Measurements from ENCODE around the gene UCMA. TPM values are rescaled to one million over a fixed set of nuclear protein-coding genes. Genes with fewer than 3 reads are reported as not detected.
"Not testable (repeated sequence)": the region's sequence is repeated elsewhere in the genome, so short reads cannot be mapped to it uniquely, and the experiment has no call there.

Gene UCMA
- total RNA-seq, 3 donors from 2014 or later, result not detected

DNA sequence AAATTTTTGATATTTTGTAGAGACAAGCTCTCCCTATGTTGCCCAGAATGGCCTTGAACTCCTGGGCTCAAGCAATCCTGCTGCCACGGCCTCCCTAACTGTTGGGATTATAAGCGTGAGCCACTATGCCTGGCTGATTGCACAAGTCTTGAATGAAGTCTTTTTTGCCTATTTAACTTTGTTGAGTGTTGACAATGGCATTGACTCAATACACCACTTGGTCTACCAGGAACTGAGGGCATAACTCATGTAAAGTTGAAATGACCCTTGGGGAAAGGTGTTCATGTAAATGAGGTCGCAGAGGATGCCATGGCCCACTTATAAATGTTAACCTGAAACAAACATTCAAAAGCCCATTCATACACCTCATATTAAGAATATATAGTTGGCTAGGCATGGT, 7.4 kb upstream of the UCMA start:
- no peak overlapping the region for H3K4me3 ChIP-seq
- H3K27ac ChIP-seq, result no peak overlapping the region
- no peaks in the 10 kb centered on the region for H3K27me3 ChIP-seq
- H3K4me1 ChIP-seq, result no peaks in the 10 kb centered on the region
- no peaks in the 10 kb centered on the region for H3K9me3 ChIP-seq
- no peaks in the 10 kb centered on the region for H3K36me3 ChIP-seq
- TF ChIP-seq POLR2A (IDR thresholded peaks at IDR 0.05), result no peak
- TF ChIP-seq CTCF (IDR thresholded peaks at IDR 0.05), result no peak
- TF ChIP-seq POLR2AphosphoS5 (IDR thresholded peaks at IDR 0.05), result no peak
- DNase-seq (ENCODE audit: low spot score in 2 of 2), result no peak
- intact Hi-C loops (cut with DNase I; ENCODE audit: low total_unique reads), result no loop called here

DNA sequence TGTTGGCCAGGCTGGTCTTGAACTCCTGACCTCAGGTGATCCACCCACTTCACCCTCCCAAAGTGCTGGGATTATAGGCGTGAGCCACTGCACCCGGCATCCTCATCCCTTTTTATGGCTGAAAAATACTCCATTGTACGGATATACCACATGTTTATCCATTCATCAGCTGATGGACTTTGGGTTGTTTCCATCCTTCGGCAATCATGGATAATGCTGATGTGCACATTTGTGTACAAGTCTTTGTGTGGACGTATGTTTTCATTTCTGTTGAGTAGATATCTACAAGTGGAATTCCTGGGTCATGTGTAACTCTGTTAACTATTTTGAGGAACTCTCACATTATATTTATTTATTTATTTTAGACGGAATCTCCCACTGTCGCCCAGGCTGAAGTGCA, 5.7 kb upstream of the UCMA start:
- no peak for DNase-seq (ENCODE audit: low spot score in 2 of 2)
- H3K9me3 ChIP-seq, result no peaks in the 10 kb centered on the region
- no peak overlapping the region for H3K4me3 ChIP-seq
- H3K36me3 ChIP-seq, result no peaks in the 10 kb centered on the region
- H3K4me1 ChIP-seq, result no peaks in the 10 kb centered on the region
- TF ChIP-seq POLR2AphosphoS5 (IDR thresholded peaks at IDR 0.05) (no peak), CTCF (IDR thresholded peaks at IDR 0.05) (no peak), POLR2A (IDR thresholded peaks at IDR 0.05) (no peak)
- no peaks in the 10 kb centered on the region for H3K27me3 ChIP-seq
- H3K27ac ChIP-seq, result no peak overlapping the region
- intact Hi-C loops (cut with DNase I; ENCODE audit: low total_unique reads), result no loop called here

GRCh38 chr10:13238271-13239077, 4.3 kb upstream of the UCMA start:
- Histone ChIP-seq H3K4me1 (no peaks in the 10 kb centered on the region), H3K27me3 (no peaks in the 10 kb centered on the region), H3K4me3 (no peak overlapping the region), H3K36me3 (no peaks in the 10 kb centered on the region), H3K27ac (no peak overlapping the region), H3K9me3 (no peaks in the 10 kb centered on the region)
- no peak for DNase-seq (ENCODE audit: low spot score in 2 of 2)
- TF ChIP-seq CTCF (IDR thresholded peaks at IDR 0.05), result no peak
- no peak for TF ChIP-seq POLR2A (IDR thresholded peaks at IDR 0.05)
- no peak for TF ChIP-seq POLR2AphosphoS5 (IDR thresholded peaks at IDR 0.05)
- intact Hi-C loops (cut with DNase I; ENCODE audit: low total_unique reads), result no loop called here

- intact Hi-C loops (cut with DNase I; ENCODE audit: low total_unique reads), result no loop called here
- no peak for TF ChIP-seq CTCF (IDR thresholded peaks at IDR 0.05)
- TF ChIP-seq POLR2A (IDR thresholded peaks at IDR 0.05), result no peak
- TF ChIP-seq POLR2AphosphoS5 (IDR thresholded peaks at IDR 0.05), result no peak
- no peaks in the 10 kb centered on the region for H3K36me3 ChIP-seq
- no peak overlapping the region for H3K4me3 ChIP-seq
- H3K27me3 ChIP-seq, result no peaks in the 10 kb centered on the region
- H3K9me3 ChIP-seq, result no peaks in the 10 kb centered on the region
- no peak for DNase-seq (ENCODE audit: low spot score in 2 of 2)
- H3K4me1 ChIP-seq, result no peaks in the 10 kb centered on the region
- H3K27ac ChIP-seq, result no peak overlapping the region
Observed at GRCh38 chr10:13236638-13237037, 2.5 kb upstream of the UCMA start.

DNA sequence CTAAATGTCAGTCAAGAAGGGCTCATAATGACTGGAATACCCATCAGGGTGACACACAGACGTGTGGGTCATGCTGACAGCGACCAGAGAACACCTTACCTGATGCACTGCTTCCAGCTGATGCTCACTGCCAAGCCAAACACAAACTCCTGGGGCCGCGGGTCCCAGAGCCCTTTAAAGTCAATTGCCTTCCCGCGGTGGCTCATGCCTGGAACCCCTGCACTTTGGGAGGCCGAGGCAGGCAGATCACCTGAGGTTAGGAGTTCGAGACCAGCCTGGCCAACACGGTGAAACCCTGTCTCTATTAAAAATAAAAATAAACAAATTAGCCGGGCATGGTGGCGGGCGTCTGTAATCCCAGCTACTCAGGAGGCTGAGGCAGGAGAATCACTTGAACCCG, 562 bp upstream of the UCMA start:
- DNase-seq (ENCODE audit: low spot score in 2 of 2); H3K27ac ChIP-seq; H3K36me3 ChIP-seq; H3K9me3 ChIP-seq; H3K27me3 ChIP-seq; H3K4me1 ChIP-seq; H3K4me3 ChIP-seq; intact Hi-C loops (cut with DNase I; ENCODE audit: low total_unique reads): not testable (repeated sequence)

Measured in breast epithelium (tissue), 4 donors.